Measurements from ENCODE around the gene SNX15. TPM values are rescaled to one million over a fixed set of nuclear protein-coding genes. Genes with fewer than 3 reads are reported as not detected.
A peak's percentile ranks its signal among the peaks of the same experiment; 100 is the strongest.

SNX15 gene
- total RNA-seq, 3 donors from 2014 or later (not counting 1 experiment from before 2014, with no cell fraction given): 16.9 to 28.1 (median 27.1) TPM

DNA sequence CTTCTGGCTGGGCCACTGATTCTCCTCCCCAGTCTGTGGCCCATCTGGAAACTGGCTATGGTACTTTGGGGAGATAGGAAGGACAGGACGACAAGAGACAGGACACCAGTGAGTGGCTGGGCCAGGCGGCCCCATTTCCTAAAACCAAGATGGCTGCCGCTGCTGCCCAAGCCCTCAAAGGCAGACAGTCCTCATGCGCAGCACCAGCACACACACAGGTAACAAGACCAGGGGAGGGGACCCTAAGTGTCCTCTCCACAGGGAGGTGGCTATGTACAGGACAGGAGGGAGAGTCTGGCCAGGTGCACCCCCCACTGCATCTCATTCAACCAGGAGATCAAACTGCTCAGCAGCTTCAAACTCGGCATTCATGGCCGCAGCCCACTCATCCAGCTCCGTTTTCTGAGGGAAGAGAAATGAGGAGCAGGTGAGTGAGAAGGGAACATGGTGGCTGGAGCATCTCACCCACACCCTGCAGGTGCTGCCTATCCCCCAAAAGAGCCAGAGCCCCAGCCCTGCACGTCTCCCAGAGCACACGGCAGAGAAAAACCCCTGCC is 51.6 kb downstream of the SNX15 start:
- Mint-ChIP-seq H3K4me3 (no peak overlapping the region), H3K4me1 (peaks cover 11 to 13% of the 10 kb centered on the region in 2 donors)
- intact Hi-C loops (cut with micrococcal nuclease): loop anchor here (5.0 kb wide), 1 partner anchor 67 kb away; the partner anchor contains the start of gene ARL2

DNA sequence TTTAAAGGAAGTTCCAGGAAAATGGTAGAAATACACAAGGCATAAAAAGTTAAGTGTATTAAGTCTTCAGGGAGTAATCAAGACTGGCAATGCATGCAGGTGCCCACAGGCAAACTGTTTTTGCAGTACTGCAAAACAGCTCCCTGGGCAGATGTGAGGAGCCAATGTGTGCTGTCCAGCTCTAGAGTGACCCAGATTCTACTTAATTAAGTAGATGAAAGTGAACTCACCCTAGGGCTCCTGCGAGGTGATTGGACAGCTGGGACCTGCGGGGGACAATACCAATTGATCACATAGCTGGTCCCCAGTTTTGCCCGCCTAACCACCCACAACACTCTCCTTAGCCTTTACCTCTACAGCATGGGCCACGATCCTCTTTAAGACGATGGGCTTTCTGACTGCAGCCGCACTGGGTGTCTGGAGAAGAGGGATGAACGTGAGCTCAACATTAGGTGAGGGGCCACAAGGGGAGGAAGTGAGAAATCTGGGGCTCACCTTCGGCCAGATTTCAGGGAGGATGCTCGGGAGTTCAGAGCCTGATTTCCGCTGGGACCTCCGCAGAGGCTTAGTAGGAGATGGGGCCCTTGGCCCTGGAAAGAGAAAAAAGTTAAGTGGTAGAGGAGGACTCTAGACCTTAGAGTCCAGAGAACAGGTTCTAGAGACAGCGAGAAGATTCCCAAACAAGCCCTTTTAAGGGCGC is 56.0 kb downstream of the SNX15 start:
- ATAC-seq: no peak
- Mint-ChIP-seq H3K4me1 (peaks cover 27 to 31% of the 10 kb centered on the region in 2 donors), H3K4me3 (peak overlapping the region; percentile 94), H3K27me3 (ENCODE audit: low read depth in 2 of 2) (no peaks in the 10 kb centered on the region), H3K27ac (peak overlapping the region; percentile 98 to 100), H3K36me3 (no peaks in the 10 kb centered on the region), H3K9me3 (no peaks in the 10 kb centered on the region)
- DNase-seq: no peak
- no peaks in the 10 kb centered on the region for H3K9me3 ChIP-seq (ENCODE audit: control insufficient read depth, insufficient read depth, low read length)
- peaks cover 16% of the 10 kb centered on the region for H3K4me1 ChIP-seq (ENCODE audit: control insufficient read depth, insufficient read depth, low read length)
- TF ChIP-seq, protein P1, sequence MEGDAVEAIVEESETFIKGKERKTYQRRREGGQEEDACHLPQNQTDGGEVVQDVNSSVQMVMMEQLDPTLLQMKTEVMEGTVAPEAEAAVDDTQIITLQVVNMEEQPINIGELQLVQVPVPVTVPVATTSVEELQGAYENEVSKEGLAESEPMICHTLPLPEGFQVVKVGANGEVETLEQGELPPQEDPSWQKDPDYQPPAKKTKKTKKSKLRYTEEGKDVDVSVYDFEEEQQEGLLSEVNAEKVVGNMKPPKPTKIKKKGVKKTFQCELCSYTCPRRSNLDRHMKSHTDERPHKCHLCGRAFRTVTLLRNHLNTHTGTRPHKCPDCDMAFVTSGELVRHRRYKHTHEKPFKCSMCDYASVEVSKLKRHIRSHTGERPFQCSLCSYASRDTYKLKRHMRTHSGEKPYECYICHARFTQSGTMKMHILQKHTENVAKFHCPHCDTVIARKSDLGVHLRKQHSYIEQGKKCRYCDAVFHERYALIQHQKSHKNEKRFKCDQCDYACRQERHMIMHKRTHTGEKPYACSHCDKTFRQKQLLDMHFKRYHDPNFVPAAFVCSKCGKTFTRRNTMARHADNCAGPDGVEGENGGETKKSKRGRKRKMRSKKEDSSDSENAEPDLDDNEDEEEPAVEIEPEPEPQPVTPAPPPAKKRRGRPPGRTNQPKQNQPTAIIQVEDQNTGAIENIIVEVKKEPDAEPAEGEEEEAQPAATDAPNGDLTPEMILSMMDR (IDR thresholded peaks at IDR 0.05): no peak
- peak overlapping the region; percentile 96 for H3K27ac ChIP-seq (ENCODE audit: low read length)
- H3K4me3 ChIP-seq (ENCODE audit: low read length): peak overlapping the region; percentile 81
- H3K36me3 ChIP-seq (ENCODE audit: control insufficient read depth, insufficient read depth, low read length): peaks cover 23% of the 10 kb centered on the region
- intact Hi-C loops (cut with micrococcal nuclease): loop anchor here (10.0 kb wide), 1 partner anchor 1262 kb away; the partner anchor contains the start of genes B4GAT1 and BRMS1
- no peaks in the 10 kb centered on the region for H3K27me3 ChIP-seq (ENCODE audit: control insufficient read depth, insufficient read depth, low read length)
- 9% methylated on average over 13 of the region's 13 CpGs for WGBS (ENCODE audit: insufficient coverage)

More for the DNA sequence above, 51.6 kb downstream of the SNX15 start:
- DNase-seq (no peak), ATAC-seq (no peak)
- WGBS (ENCODE audit: insufficient coverage): 98% methylated on average over 9 of the region's 9 CpGs
- Mint-ChIP-seq H3K36me3 (no peaks in the 10 kb centered on the region), H3K27me3 (ENCODE audit: low read depth in 2 of 2) (no peaks in the 10 kb centered on the region), H3K9me3 (no peaks in the 10 kb centered on the region), H3K27ac (peak overlapping the region; percentile 29 to 35)
- TF ChIP-seq, protein P1 (IDR thresholded peaks at IDR 0.05): no peak
- no peak overlapping the region for H3K27ac ChIP-seq (ENCODE audit: low read length)
- peaks cover 6% of the 10 kb centered on the region for H3K4me1 ChIP-seq (ENCODE audit: control insufficient read depth, insufficient read depth, low read length)
- no peaks in the 10 kb centered on the region for H3K27me3 ChIP-seq (ENCODE audit: control insufficient read depth, insufficient read depth, low read length)
- H3K9me3 ChIP-seq (ENCODE audit: control insufficient read depth, insufficient read depth, low read length): no peaks in the 10 kb centered on the region
- no peaks in the 10 kb centered on the region for H3K36me3 ChIP-seq (ENCODE audit: control insufficient read depth, insufficient read depth, low read length)
- H3K4me3 ChIP-seq (ENCODE audit: low read length): no peak overlapping the region

DNA sequence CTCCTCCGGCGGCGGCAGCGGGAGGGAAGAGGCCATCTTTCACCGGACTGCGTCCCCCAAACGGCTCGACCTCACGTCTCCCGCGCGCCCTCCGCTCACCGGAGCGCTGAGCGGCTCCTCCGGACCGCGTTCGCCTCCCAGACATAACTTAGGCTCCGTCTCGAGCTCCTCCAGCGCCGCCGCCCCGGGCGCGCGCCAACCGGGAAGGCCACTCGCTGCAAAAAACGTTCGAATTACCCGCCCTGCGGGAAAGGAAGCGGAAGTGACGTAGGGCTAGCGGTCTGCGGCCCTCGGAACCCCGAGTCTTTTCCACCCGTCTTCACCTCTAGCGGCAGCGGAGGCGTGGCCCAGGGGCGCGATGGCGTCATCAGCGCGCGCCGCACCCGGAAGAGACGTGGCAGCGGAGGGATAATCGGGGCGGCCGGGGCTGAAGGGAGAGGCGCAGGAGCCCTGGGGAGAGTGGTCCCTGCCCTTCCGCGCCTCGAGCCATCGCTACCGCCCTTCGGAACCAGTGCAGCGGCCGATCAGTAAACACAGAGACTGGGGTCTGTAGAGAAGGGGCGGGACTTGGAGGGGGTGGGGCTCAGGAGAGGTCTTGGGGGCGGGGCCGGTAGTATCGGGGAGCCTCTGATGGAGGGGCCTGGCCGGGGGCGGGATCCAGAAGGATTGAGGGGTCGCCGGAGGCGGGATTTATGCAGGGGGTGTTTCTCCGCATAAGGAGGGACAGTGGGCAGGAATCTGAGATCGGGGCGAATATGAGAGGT is 56.8 kb downstream of the SNX15 start, which contains the start of the genes CDCA5 and ZFPL1:
Gene CDCA5 (minus strand): TSS at position 207 of the 764 bp plus-strand sequence. CDS start 62 bp downstream, at position 145.
Gene ZFPL1 (plus strand): TSS at position 389 of the 764 bp plus-strand sequence. CDS start 477 bp downstream, outside the sequence.
- peak within 1 kb of the TSS; percentile 96 for H3K27ac ChIP-seq (ENCODE audit: low read length)
- ATAC-seq (peak; percentile 90 to 93 (median 92)), DNase-seq (peak; percentile 98 to 99)
- H3K4me1 ChIP-seq (ENCODE audit: control insufficient read depth, insufficient read depth, low read length): peaks cover 16% of the 10 kb centered on the region
- peak within 1 kb of the TSS; percentile 98 to 100 for H3K27ac Mint-ChIP-seq
- H3K27me3 Mint-ChIP-seq (ENCODE audit: low read depth in 2 of 2): no peaks in the 10 kb centered on the region
- H3K4me1 Mint-ChIP-seq: peaks cover 27 to 31% of the 10 kb centered on the region in 2 donors
- peak within 1 kb of the TSS; percentile 81 for H3K4me3 ChIP-seq (ENCODE audit: low read length)
- peaks cover 29% of the 10 kb centered on the region for H3K36me3 ChIP-seq (ENCODE audit: control insufficient read depth, insufficient read depth, low read length)
- TF ChIP-seq, protein P1 (IDR thresholded peaks at IDR 0.05): no peak
- intact Hi-C loops (cut with micrococcal nuclease): loop anchor here (1.0 to 10.0 kb wide), 4 partner anchors 12 to 1261 kb away; partner anchors contain the start of genes B4GAT1, BRMS1, FAU and MRPL49
- H3K4me3 Mint-ChIP-seq: peak within 1 kb of the TSS; percentile 94
- no peaks in the 10 kb centered on the region for H3K9me3 ChIP-seq (ENCODE audit: control insufficient read depth, insufficient read depth, low read length)
- no peaks in the 10 kb centered on the region for H3K9me3 Mint-ChIP-seq
- H3K27me3 ChIP-seq (ENCODE audit: control insufficient read depth, insufficient read depth, low read length): no peaks in the 10 kb centered on the region
- WGBS (ENCODE audit: insufficient coverage): under 1% methylated on average over 79 of the region's 79 CpGs
- H3K36me3 Mint-ChIP-seq: peaks cover 6% of the 10 kb centered on the region

Data from natural killer cell (primary cell).